Medulla oblongata (tissue), 1 donor: Measurements from ENCODE around the gene SPRY1.
A peak's percentile ranks its signal among the peaks of the same experiment; 100 is the strongest.

ENCODE experiments used
- DNase-seq: peaks from one replicate; pipeline ENCODE4 v3.0.0-alpha.2; 2015; ENCODE audit errors: extremely low spot score

The SPRY1 gene

GRCh38 chr4:123396307-123397143 is at the start of gene SPRY1:
TSS of gene SPRY1 (plus strand) at chr4:123396795. CDS start at chr4:123401592, 4,797 bp downstream.
- DNase-seq = peak; percentile 90

GRCh38 chr4:123346951-123347350 is 49.6 kb upstream of the SPRY1 start:
- no peak for DNase-seq

GRCh38 chr4:123348946-123349345 is 47.6 kb upstream of the SPRY1 start:
- no peak for DNase-seq

- DNase-seq = no peak
Measured at GRCh38 chr4:123349421-123350190, 47.0 kb upstream of the SPRY1 start.

- no peak for DNase-seq
Measured at GRCh38 chr4:123350191-123350544, 46.4 kb upstream of the SPRY1 start.

GRCh38 chr4:123350726-123351125 is 45.9 kb upstream of the SPRY1 start:
- no peak for DNase-seq

- no peak for DNase-seq
Measured at GRCh38 chr4:123351713-123352112, 44.9 kb upstream of the SPRY1 start.

- DNase-seq = peak; percentile 57
Measured at GRCh38 chr4:123352240-123352945, 44.2 kb upstream of the SPRY1 start.

- DNase-seq = no peak
Measured at GRCh38 chr4:123352966-123353365, 43.6 kb upstream of the SPRY1 start.

GRCh38 chr4:123353656-123354055 is 42.9 kb upstream of the SPRY1 start:
- no peak for DNase-seq

GRCh38 chr4:123354701-123355100 is 41.9 kb upstream of the SPRY1 start:
- no peak for DNase-seq

GRCh38 chr4:123356921-123357320 is 39.7 kb upstream of the SPRY1 start:
- DNase-seq = no peak

- DNase-seq = no peak
Measured at GRCh38 chr4:123359449-123360315, 36.9 kb upstream of the SPRY1 start.

GRCh38 chr4:123361195-123361861 is 35.3 kb upstream of the SPRY1 start:
- no peak for DNase-seq

GRCh38 chr4:123362103-123362502 is 34.5 kb upstream of the SPRY1 start:
- no peak for DNase-seq

GRCh38 chr4:123363729-123364128 is 32.9 kb upstream of the SPRY1 start:
- no peak for DNase-seq

GRCh38 chr4:123364906-123365305 is 31.7 kb upstream of the SPRY1 start:
- DNase-seq = no peak

GRCh38 chr4:123365412-123365811 is 31.2 kb upstream of the SPRY1 start:
- DNase-seq = no peak

- DNase-seq = no peak
Measured at GRCh38 chr4:123366144-123366748, 30.3 kb upstream of the SPRY1 start.

GRCh38 chr4:123378794-123379193 is 17.8 kb upstream of the SPRY1 start:
- no peak for DNase-seq
